A549 (cell line): ENCODE results near the gene NPLOC4. TPM values are rescaled to one million over a fixed set of nuclear protein-coding genes. Genes with fewer than 3 reads are reported as not detected.

Experiments used
- ATAC-seq, 2 experiments: fragments of 200-7000 bp in 1 of 2; fragments of >200 bp in 1 of 2; cut with Nextera tagmentation in 1 of 2; cut with Tn5 transposase in 1 of 2; 3 replicates each; pipeline versions ENCODE4 v1.8.0 to v1.9.1; 2018 to 2020; ENCODE audit warnings: mild to moderate bottlenecking in 1 of 2, moderate library complexity in 1 of 2
- CTCF ChIA-PET: fragments of 300-600 bp; sonication (Branson Sonifier 250); formaldehyde crosslinking; extraction: SDS; loops from one replicate; lab custom pipeline; 2021; ENCODE audit warnings: antibody characterized with exemption, inconsistent platforms; lab: Yijun Ruan, JAX
- POLR2A ChIA-PET: fragments of 350-600 bp; formaldehyde crosslinking; extraction: SDS; loops from one replicate; lab custom pipeline; 2021; ENCODE audit warnings: antibody characterized with exemption, inconsistent platforms; lab: Yijun Ruan, JAX
- DNase-seq, 2 experiments: peaks; one replicate each; pipeline versions ENCODE4 v3.0.0 to v3.0.0-alpha.2; 2011 to 2016; ENCODE audit warnings: low read depth in 1 of 2, low spot score in 1 of 2
- FAIRE-seq: peaks from 2 replicates; lab custom pipeline; 2011; peaks lifted over from hg19 to GRCh38; lab: Jason Lieb, UNC
- H3K27ac ChIP-seq, 2 experiments: fragments of >200 bp; sonication (Bioruptor Twin); formaldehyde crosslinking; 3 replicates each; pipeline ENCODE4 v1.5.1; 2016 to 2017
- H3K4me1 ChIP-seq: fragments of >200 bp; sonication (Bioruptor Twin); formaldehyde crosslinking; 3 replicates; pipeline ENCODE4 v1.6.1; 2016
- H3K4me2 ChIP-seq: fragments of >200 bp; sonication (Bioruptor Twin); formaldehyde crosslinking; 3 replicates; pipeline ENCODE4 v1.6.1; 2016
- H3K4me3 ChIP-seq: fragments of >200 bp; sonication (Bioruptor Twin); formaldehyde crosslinking; 3 replicates; pipeline ENCODE4 v1.5.1; 2016
- H3K9me3 ChIP-seq: fragments of >200 bp; sonication (Bioruptor Twin); formaldehyde crosslinking; 3 replicates; pipeline ENCODE4 v1.6.1; 2016
- ATOH8 ChIP-seq: fragments of 250-450 bp; sonication (Bioruptor Pico); IDR thresholded peaks from 2 replicates; pipeline ENCODE4 v1.5.0; 2020; ENCODE audit warnings: low read depth, mild to moderate bottlenecking, moderate library complexity
- CBX2 ChIP-seq: fragments of 200-600 bp; sonication (generic); IDR thresholded peaks from 2 replicates; pipeline ENCODE4 v1.6.1; 2016; ENCODE audit warnings: low read depth, mild to moderate bottlenecking, borderline replicate concordance
- CBX8 ChIP-seq: fragments of 200-600 bp; sonication (generic); IDR thresholded peaks from 2 replicates; pipeline ENCODE4 v1.6.1; 2016
- CEBPB ChIP-seq, 2 experiments: fragments of >200 bp in 1 of 2; sonication (Bioruptor Twin) in 1 of 2; formaldehyde crosslinking in 1 of 2; IDR thresholded peaks; 2 replicates each; pipeline ENCODE4 v1.6.1; 2012 to 2016
- CHD4 ChIP-seq: fragments of 200-600 bp; sonication (generic); IDR thresholded peaks from 2 replicates; pipeline ENCODE4 v1.6.1; 2016; ENCODE audit warnings: antibody characterized with exemption, mild to moderate bottlenecking, borderline replicate concordance
- E2F6 ChIP-seq: IDR thresholded peaks from 2 replicates; pipeline ENCODE4 v1.6.1; 2012; ENCODE audit warnings: low read depth, borderline replicate concordance
- EHF ChIP-seq: fragments of 250-450 bp; sonication (Bioruptor Pico); IDR thresholded peaks from 2 replicates; pipeline ENCODE4 v1.5.0; 2020; ENCODE audit warnings: mild to moderate bottlenecking
- ESRRA ChIP-seq: fragments of 150-350 bp; IDR thresholded peaks from 2 replicates; pipeline ENCODE4 v1.6.1; 2014; ENCODE audit warnings: mild to moderate bottlenecking, low read length, borderline replicate concordance
- FOSB ChIP-seq: fragments of 250-450 bp; sonication (Bioruptor Pico); IDR thresholded peaks from 2 replicates; pipeline ENCODE4 v1.5.0; 2020; ENCODE audit warnings: mild to moderate bottlenecking, moderate library complexity
- GATA3 ChIP-seq: IDR thresholded peaks from 2 replicates; pipeline ENCODE4 v1.6.1; 2012; ENCODE audit warnings: borderline replicate concordance
- HDAC2 ChIP-seq: fragments of 200-600 bp; sonication (generic); IDR thresholded peaks from 2 replicates; pipeline ENCODE4 v1.6.1; 2016
- HMGXB4 ChIP-seq: fragments of 250-450 bp; sonication (Bioruptor Pico); IDR thresholded peaks from 2 replicates; pipeline ENCODE4 v1.5.0; 2021; ENCODE audit warnings: mild to moderate bottlenecking, moderate library complexity, borderline replicate concordance
- HOXA7 ChIP-seq: fragments of 250-450 bp; sonication (Bioruptor Pico); IDR thresholded peaks from 2 replicates; pipeline ENCODE4 v1.5.0; 2020; ENCODE audit warnings: mild to moderate bottlenecking, moderate library complexity
- HOXB13 ChIP-seq: fragments of 250-450 bp; sonication (Bioruptor Pico); IDR thresholded peaks from 2 replicates; pipeline ENCODE4 v1.5.0; 2020; ENCODE audit warnings: low read depth, mild to moderate bottlenecking, moderate library complexity
- JUN ChIP-seq, 2 experiments: fragments of >200 bp; sonication (Bioruptor Twin); formaldehyde crosslinking; IDR thresholded peaks; 2 replicates in 1 of 2; 3 replicates in 1 of 2; pipeline ENCODE4 v1.6.1; 2016 to 2017
- JUNB ChIP-seq: fragments of >200 bp; sonication (Bioruptor Twin); formaldehyde crosslinking; IDR thresholded peaks from 2 replicates; pipeline ENCODE4 v1.6.1; 2016
- PHF8 ChIP-seq: fragments of 200-600 bp; sonication (generic); IDR thresholded peaks from 2 replicates; pipeline ENCODE4 v1.6.1; 2016; ENCODE audit warnings: low read depth, mild to moderate bottlenecking, antibody characterized with exemption, moderate library complexity, borderline replicate concordance
- REST ChIP-seq: fragments of 200-600 bp; sonication (generic); IDR thresholded peaks from 2 replicates; pipeline ENCODE4 v1.6.1; 2016; ENCODE audit warnings: antibody characterized with exemption, mild to moderate bottlenecking, moderate library complexity
- USF2 ChIP-seq: fragments of 450-650 bp; IDR thresholded peaks from 2 replicates; pipeline ENCODE4 v1.6.1; 2014; ENCODE audit warnings: antibody characterized with exemption
- WGBS: methylation state at CpG from one replicate; pipeline ENCODE4 v1.1.6; 2017; ENCODE audit errors: missing lambda C conversion rate; 5-methylcytosine and 5-hydroxymethylcytosine counted together
- polyA plus RNA-seq, 4 experiments: library from polyadenylated mRNA; depleted of rRNA in 3 of 4; stranded (reverse); fragments of >200 nt; fragmentation: RNase III in 1 of 4; extraction: RNeasy Plus Mini Kit Qiagen cat#74134 plus additional on column Dnase treatment in 1 of 4; gene quantifications; 2 replicates in 3 of 4; 3 replicates in 1 of 4; pipeline ENCODE4 v1.2.3, GENCODE V29; 2011 to 2017

The NPLOC4 gene
- polyA plus RNA-seq, 2 of the 4 experiments (the other 2 are of a cell fraction), result 98.5 to 101 TPM

GRCh38 chr17:81608605-81609004, 28.3 kb downstream of the NPLOC4 start:
- ChIA-PET POLR2A (interaction anchor here (0.9 kb wide), 1 partner anchor 11 kb away, joined by 7 read pairs; no protein-coding TSS in a partner anchor), CTCF (interaction anchor here (0.9 to 4.3 kb wide), 8 partner anchors 8 to 89 kb away, joined by 3 to 36 read pairs (median 4); partner anchors contain the start of gene FAAP100)
- FAIRE-seq (no peak), ATAC-seq (no peak), DNase-seq (no peak)
- Histone ChIP-seq H3K4me3 (no peak overlapping the region), H3K27ac (no peak overlapping the region), H3K4me2 (no peak overlapping the region), H3K9me3 (no peaks in the 10 kb centered on the region), H3K4me1 (no peaks in the 10 kb centered on the region)
- TF ChIP-seq PHF8 (no peak), FOSB (CRISPR knock-in tag) (no peak), CBX8 (no peak), CEBPB (IDR thresholded peaks at IDR 0.05) (no peak), E2F6 (no peak), ATOH8 (CRISPR knock-in tag) (no peak), JUN (IDR thresholded peaks at IDR 0.05) (no peak), CBX2 (no peak), HDAC2 (no peak), EHF (CRISPR knock-in tag) (no peak), USF2 (no peak), HOXA7 (CRISPR knock-in tag) (no peak), HOXB13 (CRISPR knock-in tag) (no peak), CHD4 (no peak), REST (no peak)
- 93% methylated on average over 13 of the region's 13 CpGs for WGBS

- Histone ChIP-seq H3K4me3 (no peak overlapping the region), H3K4me1 (no peaks in the 10 kb centered on the region), H3K9me3 (no peaks in the 10 kb centered on the region), H3K4me2 (no peak overlapping the region), H3K27ac (no peak overlapping the region)
- ChIA-PET POLR2A (no interaction called here), CTCF (interaction anchor here (0.7 to 4.3 kb wide), 5 partner anchors 41 to 68 kb away, joined by 3 to 36 read pairs (median 9); partner anchors contain the start of gene FAAP100)
- TF ChIP-seq PHF8 (no peak), HMGXB4 (CRISPR knock-in tag) (no peak), JUNB (no peak), ESRRA (no peak), GATA3 (no peak), EHF (CRISPR knock-in tag) (no peak)
- FAIRE-seq (no peak), ATAC-seq (0 out of 6 replicates have a peak, but pooled peaks of 1 of the 2 experiments have one; percentile 21), DNase-seq (no peak)
- WGBS, result 95% methylated on average over 4 of the region's 4 CpGs
These were observed 28.8 kb downstream of the NPLOC4 start for GRCh38 chr17:81608082-81608481.
